Measurements from ENCODE around the gene PKP3. TPM values are rescaled to one million over a fixed set of nuclear protein-coding genes. Genes with fewer than 3 reads are reported as not detected.

The PKP3 gene
- total and polyA plus RNA-seq, 2 donors (not counting 1 experiment from before 2014, with no cell fraction given) = 0.78 TPM; not detected in 1

DNA sequence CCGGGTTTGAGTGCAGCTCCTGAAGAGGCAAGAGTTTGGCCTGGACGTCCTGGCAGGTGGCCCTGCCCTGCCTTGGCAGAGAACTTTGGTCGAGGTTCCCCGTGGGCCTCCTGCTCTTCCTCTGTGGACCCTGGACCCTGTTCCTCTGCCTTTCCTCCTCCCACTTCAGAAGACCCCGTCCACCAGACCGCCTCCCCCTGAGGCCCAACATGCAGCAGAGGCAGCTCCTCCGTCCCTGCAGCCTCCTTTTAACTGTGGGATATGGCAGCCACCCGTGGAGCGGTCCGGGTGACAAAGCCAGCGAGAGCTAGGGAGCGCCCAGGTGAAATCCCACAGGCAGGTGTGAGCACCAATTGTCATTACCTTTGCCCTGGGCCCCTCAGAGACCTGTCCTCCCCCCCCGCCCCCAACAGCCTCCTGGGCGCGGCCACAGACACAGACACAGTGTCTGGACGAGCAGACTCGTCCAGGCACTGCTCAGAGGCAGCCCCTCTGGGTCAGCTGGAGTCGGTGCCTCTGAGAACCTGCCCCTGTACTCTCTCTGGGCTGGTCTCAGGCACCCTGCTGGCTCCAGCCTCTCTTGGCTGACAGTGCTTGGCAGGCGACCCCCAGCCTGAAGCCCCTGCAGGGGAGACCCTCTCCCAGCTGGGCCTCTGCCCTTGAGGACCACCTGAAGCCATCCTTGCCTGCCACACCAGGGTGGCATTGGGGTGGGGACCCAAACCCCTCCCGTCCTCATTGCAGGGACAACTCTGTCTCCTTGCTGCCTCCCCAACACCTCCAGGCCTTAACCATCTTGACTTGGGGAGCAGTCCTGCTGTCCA, 52.0 kb downstream of the PKP3 start:
- CTCF ChIA-PET = interaction anchor here (0.6 kb wide), 1 partner anchor 20 kb away, joined by 7 read pairs; no protein-coding TSS in a partner anchor
- Histone ChIP-seq H3K4me1 (ENCODE audit: control insufficient read depth in 2 of 2, insufficient read depth in 2 of 2, low read length in 2 of 2) (peaks cover 22 to 37% of the 10 kb centered on the region in 2 donors), H2AFZ (ENCODE audit: insufficient read depth, low read depth, low read length, poor library complexity, severe bottlenecking) (no peak overlapping the region), H3K9me3 (ENCODE audit: control extremely low read depth in 1 of 3, control insufficient read depth in 2 of 3, insufficient read depth in 1 of 3, low read length in 2 of 3) (no peaks in the 10 kb centered on the region), H4K20me1 (ENCODE audit: control insufficient read depth, insufficient read depth, low read length, poor library complexity, severe bottlenecking) (no peaks in the 10 kb centered on the region), H3K9ac (ENCODE audit: low read length) (no peak overlapping the region), H3K27ac (ENCODE audit: low read length in 2 of 2) (no peak overlapping the region), H3K4me2 (replicated peaks; ENCODE audit: low read depth, low read length, poor library complexity, severe bottlenecking) (no peak overlapping the region), H3K79me2 (ENCODE audit: control insufficient read depth, insufficient read depth, low read length) (peaks cover 25% of the 10 kb centered on the region), H3K36me3 (replicated peaks in 1 of 2; ENCODE audit: control extremely low read depth in 1 of 2, control insufficient read depth in 1 of 2, extremely low read depth in 1 of 2, insufficient read depth in 2 of 2, low read length in 1 of 2) (no peaks in the 10 kb centered on the region), H3K27me3 (replicated peaks in 1 of 4; ENCODE audit: control extremely low read depth in 1 of 4, control insufficient read depth in 3 of 4, insufficient read depth in 4 of 4, low read length in 3 of 4) (no peaks in the 10 kb centered on the region), H3K4me3 (ENCODE audit: control extremely low read depth in 1 of 5, extremely low read depth in 1 of 5, insufficient read depth in 1 of 5, low read depth in 2 of 5, low read length in 4 of 5) (no peak overlapping the region)
- no peak for DNase-seq
- ATAC-seq (ENCODE audit: low read depth) = no peak
- no peaks in the 10 kb centered on the region for H3K27me3 Mint-ChIP-seq
- TF ChIP-seq, protein P1, sequence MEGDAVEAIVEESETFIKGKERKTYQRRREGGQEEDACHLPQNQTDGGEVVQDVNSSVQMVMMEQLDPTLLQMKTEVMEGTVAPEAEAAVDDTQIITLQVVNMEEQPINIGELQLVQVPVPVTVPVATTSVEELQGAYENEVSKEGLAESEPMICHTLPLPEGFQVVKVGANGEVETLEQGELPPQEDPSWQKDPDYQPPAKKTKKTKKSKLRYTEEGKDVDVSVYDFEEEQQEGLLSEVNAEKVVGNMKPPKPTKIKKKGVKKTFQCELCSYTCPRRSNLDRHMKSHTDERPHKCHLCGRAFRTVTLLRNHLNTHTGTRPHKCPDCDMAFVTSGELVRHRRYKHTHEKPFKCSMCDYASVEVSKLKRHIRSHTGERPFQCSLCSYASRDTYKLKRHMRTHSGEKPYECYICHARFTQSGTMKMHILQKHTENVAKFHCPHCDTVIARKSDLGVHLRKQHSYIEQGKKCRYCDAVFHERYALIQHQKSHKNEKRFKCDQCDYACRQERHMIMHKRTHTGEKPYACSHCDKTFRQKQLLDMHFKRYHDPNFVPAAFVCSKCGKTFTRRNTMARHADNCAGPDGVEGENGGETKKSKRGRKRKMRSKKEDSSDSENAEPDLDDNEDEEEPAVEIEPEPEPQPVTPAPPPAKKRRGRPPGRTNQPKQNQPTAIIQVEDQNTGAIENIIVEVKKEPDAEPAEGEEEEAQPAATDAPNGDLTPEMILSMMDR (IDR thresholded peaks at IDR 0.05) = no peak
- no peak for TF ChIP-seq EZH2 (IDR thresholded peaks at IDR 0.05; ENCODE audit: borderline replicate concordance, insufficient read depth, low read depth, low read length, poor library complexity, severe bottlenecking)
- H3K4me1 Mint-ChIP-seq = peaks cover 17% of the 10 kb centered on the region
- peak overlapping the region; percentile 50 for H3K4me3 Mint-ChIP-seq
- no peaks in the 10 kb centered on the region for H3K9me3 Mint-ChIP-seq (ENCODE audit: insufficient read depth)
- 80% methylated on average over 20 of the region's 20 CpGs for WGBS (ENCODE audit: insufficient coverage)
- intact Hi-C loops (cut with micrococcal nuclease) = no loop called here
- POLR2A ChIA-PET = no interaction called here
- no peak overlapping the region for H3K27ac Mint-ChIP-seq

DNA sequence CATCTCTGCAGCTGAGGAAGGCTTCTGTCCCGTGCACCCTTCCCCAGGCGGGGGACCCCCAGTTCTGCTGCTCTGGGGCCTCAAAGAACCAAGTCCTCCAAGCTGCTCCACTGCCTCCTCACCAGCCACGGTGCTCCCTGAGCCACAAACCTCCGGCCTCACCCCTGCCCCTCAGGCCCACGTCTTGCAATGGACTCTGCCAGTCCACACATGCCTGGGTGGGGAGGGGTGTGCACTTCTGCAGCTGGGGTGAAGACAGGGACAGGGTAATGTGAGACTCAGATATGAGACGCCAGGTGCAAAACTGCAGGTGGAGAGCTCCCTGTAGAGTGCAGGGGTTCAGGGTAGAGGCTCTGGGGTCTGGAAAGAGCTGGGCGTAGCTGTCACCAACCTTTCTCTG, 52.9 kb downstream of the PKP3 start:
- H3K4me3 Mint-ChIP-seq = no peak overlapping the region
- CTCF ChIA-PET = interaction anchor here (3.2 kb wide), 1 partner anchor 196 kb away, joined by 18 read pairs; no protein-coding TSS in a partner anchor
- DNase-seq = no peak
- no peaks in the 10 kb centered on the region for H3K36me3 ChIP-seq (replicated peaks in 1 of 2; ENCODE audit: control extremely low read depth in 1 of 2, control insufficient read depth in 1 of 2, extremely low read depth in 1 of 2, insufficient read depth in 2 of 2, low read length in 1 of 2)
- H3K4me3 ChIP-seq (ENCODE audit: control extremely low read depth in 1 of 5, extremely low read depth in 1 of 5, insufficient read depth in 1 of 5, low read depth in 2 of 5, low read length in 4 of 5) = no peak overlapping the region
- H3K4me2 ChIP-seq (replicated peaks; ENCODE audit: low read depth, low read length, poor library complexity, severe bottlenecking) = no peak overlapping the region
- TF ChIP-seq, protein P1 (IDR thresholded peaks at IDR 0.05) = no peak
- no peak for TF ChIP-seq EZH2 (IDR thresholded peaks at IDR 0.05; ENCODE audit: borderline replicate concordance, insufficient read depth, low read depth, low read length, poor library complexity, severe bottlenecking)
- no peaks in the 10 kb centered on the region for H4K20me1 ChIP-seq (ENCODE audit: control insufficient read depth, insufficient read depth, low read length, poor library complexity, severe bottlenecking)
- WGBS (ENCODE audit: insufficient coverage) = 98% methylated on average over 4 of the region's 7 CpGs
- H3K9me3 Mint-ChIP-seq (ENCODE audit: insufficient read depth) = no peaks in the 10 kb centered on the region
- H3K4me1 ChIP-seq (ENCODE audit: control insufficient read depth in 2 of 2, insufficient read depth in 2 of 2, low read length in 2 of 2) = peaks cover 23 to 37% of the 10 kb centered on the region in 2 donors
- H3K9me3 ChIP-seq (ENCODE audit: control extremely low read depth in 1 of 3, control insufficient read depth in 2 of 3, insufficient read depth in 1 of 3, low read length in 2 of 3) = no peaks in the 10 kb centered on the region
- ATAC-seq (ENCODE audit: low read depth) = no peak
- H2AFZ ChIP-seq (ENCODE audit: insufficient read depth, low read depth, low read length, poor library complexity, severe bottlenecking) = no peak overlapping the region
- H3K79me2 ChIP-seq (ENCODE audit: control insufficient read depth, insufficient read depth, low read length) = peaks cover 25% of the 10 kb centered on the region
- no peaks in the 10 kb centered on the region for H3K27me3 ChIP-seq (replicated peaks in 1 of 4; ENCODE audit: control extremely low read depth in 1 of 4, control insufficient read depth in 3 of 4, insufficient read depth in 4 of 4, low read length in 3 of 4)
- POLR2A ChIA-PET = interaction anchor here (0.5 to 2.8 kb wide), 3 partner anchors 40 to 238 kb away, joined by 3 to 23 read pairs (median 3); no protein-coding TSS in a partner anchor
- intact Hi-C loops (cut with micrococcal nuclease) = no loop called here
- no peaks in the 10 kb centered on the region for H3K27me3 Mint-ChIP-seq
- no peak overlapping the region for H3K9ac ChIP-seq (ENCODE audit: low read length)
- H3K27ac Mint-ChIP-seq = no peak overlapping the region
- peaks cover 22% of the 10 kb centered on the region for H3K4me1 Mint-ChIP-seq
- no peak overlapping the region for H3K27ac ChIP-seq (ENCODE audit: low read length in 2 of 2)
